Astrocyte (in vitro differentiated cells and primary cell): ENCODE measurements around the gene CLEC16A.

Experiments used
- CTCF ChIP-seq: IDR thresholded peaks from 2 replicates; pipeline ENCODE4 v1.5.1; 2011; ENCODE audit warnings: low read depth, mild to moderate bottlenecking, inconsistent platforms, low read length, moderate library complexity; ENCODE audit not compliant: insufficient read depth
- EZH2 ChIP-seq: IDR thresholded peaks from 2 replicates; pipeline ENCODE4 v1.6.1; 2012; ENCODE audit warnings: mild to moderate bottlenecking, low read length, inconsistent platforms; ENCODE audit not compliant: insufficient read depth

GRCh38 chr16:10997485-10997884 is 53.1 kb downstream of the CLEC16A start:
- TF ChIP-seq EZH2 (no peak), CTCF (no peak)
